NCI-H2196 treated with DMSO at 0.1 percent for 48 hours (cell line): ENCODE results near the gene ZNG1A.
"Not testable (repeated sequence)": the region's sequence is repeated elsewhere in the genome, so short reads cannot be mapped to it uniquely, and the experiment has no call there.

Source experiments
- DNase-seq: peaks from one replicate; lab custom pipeline; 2025; ENCODE audit not compliant: unreplicated experiment; lab: John Stamatoyannopoulos, UW

Gene ZNG1A

GRCh38 chr9:178140-178825, 573 bp downstream of the ZNG1A start:
- not testable (repeated sequence) for DNase-seq

GRCh38 chr9:169757-170156, 9.1 kb downstream of the ZNG1A start:
- not testable (repeated sequence) for DNase-seq

GRCh38 chr9:159871-160270, 19.0 kb downstream of the ZNG1A start:
- DNase-seq, result not testable (repeated sequence)

GRCh38 chr9:151173-151572, 27.7 kb downstream of the ZNG1A start:
- not testable (repeated sequence) for DNase-seq

- not testable (repeated sequence) for DNase-seq
These were observed 39.0 kb downstream of the ZNG1A start for GRCh38 chr9:139880-140279.

GRCh38 chr9:117995-118467, 60.8 kb downstream of the ZNG1A start, which contains the start of gene FOXD4:
TSS of gene FOXD4 (minus strand) at chr9:118417. CDS start at chr9:118119, 298 bp downstream.
- DNase-seq, result not testable (repeated sequence)

GRCh38 chr9:117144-117994, 61.5 kb downstream of the ZNG1A start:
- DNase-seq, result not testable (repeated sequence)

GRCh38 chr9:116239-117077, 62.4 kb downstream of the ZNG1A start:
- not testable (repeated sequence) for DNase-seq

- DNase-seq, result not testable (repeated sequence)
These were observed 63.8 kb downstream of the ZNG1A start for GRCh38 chr9:115118-115451.

GRCh38 chr9:114267-115117, 64.4 kb downstream of the ZNG1A start:
- DNase-seq, result not testable (repeated sequence)

GRCh38 chr9:113468-114266, 65.2 kb downstream of the ZNG1A start:
- not testable (repeated sequence) for DNase-seq

GRCh38 chr9:112589-113467, 66.0 kb downstream of the ZNG1A start:
- DNase-seq, result not testable (repeated sequence)

GRCh38 chr9:110672-111071, 68.2 kb downstream of the ZNG1A start:
- not testable (repeated sequence) for DNase-seq

- not testable (repeated sequence) for DNase-seq
These were observed 69.3 kb downstream of the ZNG1A start for GRCh38 chr9:109540-109939.

GRCh38 chr9:108742-109495, 69.9 kb downstream of the ZNG1A start:
- not testable (repeated sequence) for DNase-seq

GRCh38 chr9:105991-106390, 72.9 kb downstream of the ZNG1A start:
- DNase-seq, result not testable (repeated sequence)

- DNase-seq, result not testable (repeated sequence)
These were observed 78.4 kb downstream of the ZNG1A start for GRCh38 chr9:100430-100829.

GRCh38 chr9:99867-100266, 79.0 kb downstream of the ZNG1A start:
- DNase-seq, result not testable (repeated sequence)
